GM18951 (cell line): Measurements from ENCODE around the gene OTOG.

Experiments used
- POLR2A ChIP-seq: IDR thresholded peaks from 4 replicates; pipeline ENCODE4 v1.6.1; 2011; ENCODE audit warnings: mild to moderate bottlenecking; ENCODE audit not compliant: insufficient read length, insufficient read depth; ENCODE audit errors: extremely low read depth
- in situ Hi-C: fragments of 300-500 bp; cut with MboI; formaldehyde crosslinking; loops from one replicate; pipeline ENCODE4 v1.12.0; 2022; ENCODE audit warnings: low sequenced_read_pairs, mixed read lengths, inconsistent platforms; ENCODE audit not compliant: unreplicated experiment

OTOG gene

GRCh38 chr11:17594686-17595192 lies 47.7 kb downstream of the OTOG start:
- in situ Hi-C loops, result no loop called here
- TF ChIP-seq POLR2A, result no peak

- TF ChIP-seq POLR2A, result no peak
Observed at GRCh38 chr11:17595526-17596309, 48.7 kb downstream of the OTOG start.

GRCh38 chr11:17596310-17596669 lies 49.2 kb downstream of the OTOG start:
- in situ Hi-C loops, result no loop called here
- no peak for TF ChIP-seq POLR2A

More at GRCh38 chr11:17595526-17596309, 48.7 kb downstream of the OTOG start:
- in situ Hi-C loops, result no loop called here

GRCh38 chr11:17596711-17597110 lies 49.7 kb downstream of the OTOG start:
- in situ Hi-C loops, result no loop called here

GRCh38 chr11:17597770-17598169 lies 50.7 kb downstream of the OTOG start:
- TF ChIP-seq POLR2A, result no peak
- in situ Hi-C loops, result no loop called here

More at GRCh38 chr11:17596711-17597110, 49.7 kb downstream of the OTOG start:
- no peak for TF ChIP-seq POLR2A

GRCh38 chr11:17598700-17599459 lies 51.8 kb downstream of the OTOG start:
- TF ChIP-seq POLR2A, result no peak
- in situ Hi-C loops, result no loop called here

- no peak for TF ChIP-seq POLR2A
- in situ Hi-C loops, result no loop called here
Observed at GRCh38 chr11:17599460-17599925, 52.4 kb downstream of the OTOG start.

GRCh38 chr11:17600316-17601255 lies 53.5 kb downstream of the OTOG start:
- in situ Hi-C loops, result no loop called here
- TF ChIP-seq POLR2A, result no peak

GRCh38 chr11:17601256-17601671 lies 54.2 kb downstream of the OTOG start:
- in situ Hi-C loops, result no loop called here
- TF ChIP-seq POLR2A, result no peak

GRCh38 chr11:17601676-17602075 lies 54.6 kb downstream of the OTOG start:
- in situ Hi-C loops, result no loop called here

GRCh38 chr11:17602105-17603001 lies 55.3 kb downstream of the OTOG start:
- in situ Hi-C loops, result no loop called here

More at GRCh38 chr11:17601676-17602075, 54.6 kb downstream of the OTOG start:
- TF ChIP-seq POLR2A, result no peak

More at GRCh38 chr11:17602105-17603001, 55.3 kb downstream of the OTOG start:
- no peak for TF ChIP-seq POLR2A
